Neural cell (in vitro differentiated cells): ENCODE results near the gene TLX1. TPM values are rescaled to one million over a fixed set of nuclear protein-coding genes. Genes with fewer than 3 reads are reported as not detected.

Experiments used
- H2AFZ ChIP-seq: fragments of 200-600, 300-800 bp; sonication (generic), shearing (Covaris generic); 2 replicates; pipeline ENCODE4 v1.6.0; 2014; ENCODE audit warnings: low read depth, mild to moderate bottlenecking, antibody characterized with exemption, low read length, moderate library complexity
- H3F3A ChIP-seq: fragments of 200-600 bp; shearing (Covaris generic); 2 replicates; pipeline ENCODE4 v1.6.1; 2016; ENCODE audit warnings: mild to moderate bottlenecking, moderate library complexity, mixed read lengths, antibody characterized with exemption, low read length; ENCODE audit not compliant: insufficient read depth, poor library complexity, severe bottlenecking
- H3K27ac ChIP-seq: fragments of 200-600, 300-800 bp; sonication (generic), shearing (Covaris generic); 2 replicates; pipeline ENCODE4 v1.5.1; 2014; ENCODE audit warnings: mild to moderate bottlenecking, low read length, moderate library complexity
- H3K27me3 ChIP-seq: fragments of 300-800, 200-600 bp; sonication (generic), shearing (Covaris generic); 2 replicates; pipeline ENCODE4 v1.6.0; 2014; ENCODE audit warnings: mild to moderate bottlenecking, low read depth, low read length, moderate library complexity; ENCODE audit not compliant: insufficient read depth
- H3K36me3 ChIP-seq: fragments of 300-800, 200-600 bp; sonication (generic), shearing (Covaris generic); 2 replicates; pipeline ENCODE4 v1.5.1; 2014; ENCODE audit warnings: mild to moderate bottlenecking, antibody characterized with exemption, low read length, moderate library complexity; ENCODE audit not compliant: insufficient read depth
- H3K4me2 ChIP-seq: fragments of 300-800, 200-600 bp; sonication (generic), shearing (Covaris generic); 2 replicates; pipeline ENCODE4 v1.6.0; 2014; ENCODE audit warnings: mild to moderate bottlenecking, low read length
- H3K4me3 ChIP-seq: fragments of 300-800, 200-600 bp; sonication (generic), shearing (Covaris generic); 2 replicates; pipeline ENCODE4 v1.5.1; 2014; ENCODE audit warnings: mild to moderate bottlenecking, low read length, moderate library complexity
- H3K79me2 ChIP-seq: fragments of 200-600 bp; shearing (Covaris generic); replicated peaks from 2 replicates; pipeline ENCODE4 v1.6.0; 2014; ENCODE audit warnings: mild to moderate bottlenecking, low read length, moderate library complexity; ENCODE audit not compliant: insufficient read depth
- H3K9ac ChIP-seq: fragments of 300-800, 200-600 bp; sonication (generic), shearing (Covaris generic); 2 replicates; pipeline ENCODE4 v1.6.1; 2016; ENCODE audit warnings: mild to moderate bottlenecking, low read length, mixed read lengths
- H3K9me2 ChIP-seq: fragments of 200-600 bp; shearing (Covaris generic); 2 replicates; pipeline ENCODE4 v1.6.1; 2016; ENCODE audit warnings: mild to moderate bottlenecking, low read length, mixed read lengths; ENCODE audit not compliant: insufficient read depth
- H3K9me3 ChIP-seq: fragments of 200-600, 300-800 bp; sonication (generic), shearing (Covaris generic); 2 replicates; pipeline ENCODE4 v1.6.1; 2016; ENCODE audit warnings: mild to moderate bottlenecking, mixed run types, low read length, moderate library complexity, mixed read lengths
- H4K20me1 ChIP-seq: fragments of 200-600 bp; shearing (Covaris generic); 2 replicates; pipeline ENCODE4 v1.6.1; 2016; ENCODE audit warnings: mild to moderate bottlenecking, mixed run types; ENCODE audit not compliant: insufficient read depth
- CTCF ChIP-seq: fragments of 450-650 bp; IDR thresholded peaks from 2 replicates; pipeline ENCODE4 v1.5.1; 2014; ENCODE audit warnings: antibody characterized with exemption, mild to moderate bottlenecking, moderate library complexity; ENCODE audit not compliant: poor library complexity, severe bottlenecking
- EP300 ChIP-seq: fragments of 450-650 bp; conservative IDR thresholded peaks from 2 replicates; pipeline ENCODE4 v1.6.1; 2014; ENCODE audit warnings: antibody characterized with exemption, mild to moderate bottlenecking, moderate library complexity; ENCODE audit not compliant: poor library complexity, severe bottlenecking
- EZH2 ChIP-seq: fragments of 200-600, 300-800 bp; shearing (Covaris generic), sonication (generic); IDR thresholded peaks from 2 replicates; pipeline ENCODE4 v1.6.1; 2014; ENCODE audit warnings: antibody characterized with exemption, low read length, borderline replicate concordance, mild to moderate bottlenecking; ENCODE audit not compliant: insufficient read depth, poor library complexity, severe bottlenecking
- MXI1 ChIP-seq: fragments of 450-650 bp; conservative IDR thresholded peaks from 2 replicates; pipeline ENCODE4 v1.6.1; 2014; ENCODE audit warnings: antibody characterized with exemption, mild to moderate bottlenecking; ENCODE audit not compliant: poor library complexity, severe bottlenecking
- POLR2AphosphoS5 ChIP-seq: IDR thresholded peaks from 2 replicates; pipeline ENCODE4 v1.6.1; 2012
- RAD21 ChIP-seq: fragments of 450-650 bp; conservative IDR thresholded peaks from 2 replicates; pipeline ENCODE4 v1.6.1; 2014; ENCODE audit warnings: antibody characterized with exemption, mild to moderate bottlenecking, moderate library complexity
- SMC3 ChIP-seq: fragments of 450-650 bp; conservative IDR thresholded peaks from 2 replicates; pipeline ENCODE4 v1.6.1; 2014; ENCODE audit warnings: antibody characterized with exemption, mild to moderate bottlenecking, moderate library complexity; ENCODE audit not compliant: poor library complexity
- TAF1 ChIP-seq: IDR thresholded peaks from 2 replicates; pipeline ENCODE4 v1.6.1; 2012; ENCODE audit warnings: low read depth
- polyA plus RNA-seq: library from polyadenylated mRNA; depleted of rRNA; stranded (reverse); fragments of >200 nt; gene quantifications from 2 replicates; pipeline ENCODE4 v1.2.3, GENCODE V29; 2014
- TF ChIP-seq, protein P1 (sequence below): IDR thresholded peaks from 2 replicates; pipeline ENCODE4 v1.6.1; 2012; ENCODE audit warnings: borderline replicate concordance

Gene TLX1
- polyA plus RNA-seq, 1 donor from 2014 or later: not detected

DNA sequence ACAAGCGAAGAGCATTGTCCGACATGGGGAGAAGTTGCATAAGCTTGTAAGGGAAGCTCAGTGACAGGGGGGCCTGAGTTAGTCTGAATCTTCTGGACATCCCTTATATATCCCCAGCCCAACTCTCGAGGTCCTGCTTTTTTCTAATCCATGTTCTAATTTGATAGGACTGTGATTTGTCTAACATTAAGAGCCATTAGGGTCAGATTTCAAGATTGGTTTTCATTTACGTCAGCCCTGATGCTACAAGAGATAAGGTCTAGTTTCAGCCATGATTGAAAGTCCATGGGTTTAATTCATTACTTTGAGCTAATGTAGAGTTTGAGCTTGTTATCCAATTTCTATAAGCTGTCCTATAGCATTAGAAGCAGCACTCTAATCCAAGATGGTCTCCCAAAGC, 20.3 kb downstream of the TLX1 start:
- peaks cover 7% of the 10 kb centered on the region for H3K9me3 ChIP-seq
- H3K27me3 ChIP-seq: peaks cover 82% of the 10 kb centered on the region
- no peak overlapping the region for H2AFZ ChIP-seq
- no peak overlapping the region for H3K4me2 ChIP-seq
- H3K36me3 ChIP-seq: no peaks in the 10 kb centered on the region
- no peak overlapping the region for H3K27ac ChIP-seq
- no peak overlapping the region for H3K4me3 ChIP-seq
- no peaks in the 10 kb centered on the region for H3K9me2 ChIP-seq
- no peaks in the 10 kb centered on the region for H4K20me1 ChIP-seq
- TF ChIP-seq TAF1: no peak
- no peak for TF ChIP-seq POLR2AphosphoS5
- no peak for TF ChIP-seq MXI1
- TF ChIP-seq CTCF: no peak
- no peak for TF ChIP-seq SMC3
- TF ChIP-seq, protein P1, sequence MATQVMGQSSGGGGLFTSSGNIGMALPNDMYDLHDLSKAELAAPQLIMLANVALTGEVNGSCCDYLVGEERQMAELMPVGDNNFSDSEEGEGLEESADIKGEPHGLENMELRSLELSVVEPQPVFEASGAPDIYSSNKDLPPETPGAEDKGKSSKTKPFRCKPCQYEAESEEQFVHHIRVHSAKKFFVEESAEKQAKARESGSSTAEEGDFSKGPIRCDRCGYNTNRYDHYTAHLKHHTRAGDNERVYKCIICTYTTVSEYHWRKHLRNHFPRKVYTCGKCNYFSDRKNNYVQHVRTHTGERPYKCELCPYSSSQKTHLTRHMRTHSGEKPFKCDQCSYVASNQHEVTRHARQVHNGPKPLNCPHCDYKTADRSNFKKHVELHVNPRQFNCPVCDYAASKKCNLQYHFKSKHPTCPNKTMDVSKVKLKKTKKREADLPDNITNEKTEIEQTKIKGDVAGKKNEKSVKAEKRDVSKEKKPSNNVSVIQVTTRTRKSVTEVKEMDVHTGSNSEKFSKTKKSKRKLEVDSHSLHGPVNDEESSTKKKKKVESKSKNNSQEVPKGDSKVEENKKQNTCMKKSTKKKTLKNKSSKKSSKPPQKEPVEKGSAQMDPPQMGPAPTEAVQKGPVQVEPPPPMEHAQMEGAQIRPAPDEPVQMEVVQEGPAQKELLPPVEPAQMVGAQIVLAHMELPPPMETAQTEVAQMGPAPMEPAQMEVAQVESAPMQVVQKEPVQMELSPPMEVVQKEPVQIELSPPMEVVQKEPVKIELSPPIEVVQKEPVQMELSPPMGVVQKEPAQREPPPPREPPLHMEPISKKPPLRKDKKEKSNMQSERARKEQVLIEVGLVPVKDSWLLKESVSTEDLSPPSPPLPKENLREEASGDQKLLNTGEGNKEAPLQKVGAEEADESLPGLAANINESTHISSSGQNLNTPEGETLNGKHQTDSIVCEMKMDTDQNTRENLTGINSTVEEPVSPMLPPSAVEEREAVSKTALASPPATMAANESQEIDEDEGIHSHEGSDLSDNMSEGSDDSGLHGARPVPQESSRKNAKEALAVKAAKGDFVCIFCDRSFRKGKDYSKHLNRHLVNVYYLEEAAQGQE: no peak
- no peak for TF ChIP-seq RAD21
- no peak for TF ChIP-seq EZH2
- no peak for TF ChIP-seq EP300
- no peaks in the 10 kb centered on the region for H3F3A ChIP-seq
- H3K79me2 ChIP-seq: no peaks in the 10 kb centered on the region
- no peak overlapping the region for H3K9ac ChIP-seq

- H3K4me2 ChIP-seq: no peak overlapping the region
- peaks cover 79% of the 10 kb centered on the region for H3K27me3 ChIP-seq
These were observed 21.2 kb downstream of the TLX1 start for GRCh38 chr10:101152316-101152715.

More at GRCh38 chr10:101152316-101152715, 21.2 kb downstream of the TLX1 start:
- no peaks in the 10 kb centered on the region for H4K20me1 ChIP-seq
- no peaks in the 10 kb centered on the region for H3K9me2 ChIP-seq
- H3K27ac ChIP-seq: no peak overlapping the region
- H3K4me3 ChIP-seq: no peak overlapping the region
- peaks cover 7% of the 10 kb centered on the region for H3K9me3 ChIP-seq
- no peak overlapping the region for H2AFZ ChIP-seq
- H3K9ac ChIP-seq: no peak overlapping the region
- H3K36me3 ChIP-seq: no peaks in the 10 kb centered on the region
- H3K79me2 ChIP-seq: no peaks in the 10 kb centered on the region
- H3F3A ChIP-seq: no peaks in the 10 kb centered on the region
- TF ChIP-seq MXI1 (no peak), SMC3 (no peak), EP300 (no peak), RAD21 (no peak), CTCF (no peak), EZH2 (no peak), TAF1 (no peak), POLR2AphosphoS5 (no peak)
- TF ChIP-seq, protein P1: no peak
